ENCODE measurements around the gene ABHD3.
"Not testable (repeated sequence)": the region's sequence is repeated elsewhere in the genome, so short reads cannot be mapped to it uniquely, and the experiment has no call there.

The ABHD3 gene

GRCh38 chr18:21706386-21706865 is 1.9 kb upstream of the ABHD3 start:
- DNase-seq (ENCODE audit: low read depth, low spot score): no peak

- DNase-seq (ENCODE audit: low read depth, low spot score): no peak
Measured at GRCh38 chr18:21703241-21703820, 1.2 kb downstream of the ABHD3 start.

- DNase-seq (ENCODE audit: low read depth, low spot score): no peak
Measured at GRCh38 chr18:21702602-21703001, 2.0 kb downstream of the ABHD3 start.

GRCh38 chr18:21701621-21702020 is 3.0 kb downstream of the ABHD3 start:
- DNase-seq (ENCODE audit: low read depth, low spot score): no peak

GRCh38 chr18:21700528-21701075 is 4.0 kb downstream of the ABHD3 start:
- DNase-seq (ENCODE audit: low read depth, low spot score): no peak

GRCh38 chr18:21693322-21693721 is 11.3 kb downstream of the ABHD3 start:
- no peak for DNase-seq (ENCODE audit: low read depth, low spot score)

- DNase-seq (ENCODE audit: low read depth, low spot score): no peak
Measured at GRCh38 chr18:21689736-21690135, 14.8 kb downstream of the ABHD3 start.

GRCh38 chr18:21686282-21687105 is 18.1 kb downstream of the ABHD3 start:
- DNase-seq (ENCODE audit: low read depth, low spot score): no peak

GRCh38 chr18:21685556-21685981 is 19.0 kb downstream of the ABHD3 start:
- not testable (repeated sequence) for DNase-seq (ENCODE audit: low read depth, low spot score)

GRCh38 chr18:21684731-21685130 is 19.8 kb downstream of the ABHD3 start:
- DNase-seq (ENCODE audit: low read depth, low spot score): no peak

GRCh38 chr18:21682371-21683051 is 22.1 kb downstream of the ABHD3 start:
- no peak for DNase-seq (ENCODE audit: low read depth, low spot score)

- DNase-seq (ENCODE audit: low read depth, low spot score): no peak
Measured at GRCh38 chr18:21680161-21680560, 24.4 kb downstream of the ABHD3 start.

- no peak for DNase-seq (ENCODE audit: low read depth, low spot score)
Measured at GRCh38 chr18:21678859-21679258, 25.7 kb downstream of the ABHD3 start.

GRCh38 chr18:21675354-21675753 is 29.2 kb downstream of the ABHD3 start:
- DNase-seq (ENCODE audit: low read depth, low spot score): not testable (repeated sequence)

GRCh38 chr18:21672521-21673267 is 31.9 kb downstream of the ABHD3 start:
- DNase-seq (ENCODE audit: low read depth, low spot score): no peak

GRCh38 chr18:21669736-21670285 is 34.8 kb downstream of the ABHD3 start:
- no peak for DNase-seq (ENCODE audit: low read depth, low spot score)

- no peak for DNase-seq (ENCODE audit: low read depth, low spot score)
Measured at GRCh38 chr18:21664069-21664468, 40.5 kb downstream of the ABHD3 start.

GRCh38 chr18:21663578-21663977 is 41.0 kb downstream of the ABHD3 start:
- DNase-seq (ENCODE audit: low read depth, low spot score): no peak

- no peak for DNase-seq (ENCODE audit: low read depth, low spot score)
Measured at GRCh38 chr18:21662581-21662980, 42.0 kb downstream of the ABHD3 start.

GRCh38 chr18:21660078-21660477 is 44.5 kb downstream of the ABHD3 start:
- no peak for DNase-seq (ENCODE audit: low read depth, low spot score)

GRCh38 chr18:21656402-21656801 is 48.2 kb downstream of the ABHD3 start:
- DNase-seq (ENCODE audit: low read depth, low spot score): no peak
